HEK293 (cell line): ENCODE data around the gene SULT4A1.

Source experiments
- CTCF ChIA-PET: fragments of 350-600 bp; formaldehyde crosslinking; extraction: SDS; loops from one replicate; lab custom pipeline; 2021; ENCODE audit warnings: antibody characterized with exemption; lab: Yijun Ruan, JAX
- POLR2A ChIA-PET: fragments of 300-600 bp; formaldehyde crosslinking; extraction: SDS; loops from one replicate; lab custom pipeline; 2020; ENCODE audit warnings: antibody characterized with exemption, inconsistent platforms; lab: Yijun Ruan, JAX
- H3K27ac ChIP-seq: fragments of 200-500 bp; sonication (Bioruptor generic); 2 replicates; pipeline ENCODE4 v1.5.1; 2014; ENCODE audit warnings: low read depth, low read length, control low read depth, inconsistent platforms; ENCODE audit errors: extremely low read depth
- H3K36me3 ChIP-seq, 2 experiments: fragments of 200-500 bp in 1 of 2; sonication (Bioruptor generic) in 1 of 2; 1 replicate in 1 of 2; 2 replicates in 1 of 2; pipeline ENCODE4 v1.5.1; 2014 to 2017; ENCODE audit warnings: inconsistent platforms in 2 of 2, low read length in 2 of 2; ENCODE audit not compliant: control insufficient read depth in 2 of 2, insufficient read depth in 1 of 2
- H3K4me1 ChIP-seq: fragments of 200-500 bp; sonication (Bioruptor generic); 2 replicates; pipeline ENCODE4 v1.5.1; 2014; ENCODE audit warnings: mild to moderate bottlenecking, low read length, inconsistent platforms; ENCODE audit not compliant: control insufficient read depth, insufficient read depth
- H3K4me3 ChIP-seq: 2 replicates; pipeline ENCODE4 v1.5.1; 2011; ENCODE audit warnings: low read depth, mild to moderate bottlenecking, control low read depth, low read length, moderate library complexity
- H3K9me3 ChIP-seq: fragments of 200-500 bp; sonication (Bioruptor generic); 2 replicates; pipeline ENCODE4 v1.5.1; 2014; ENCODE audit warnings: low read depth, low read length, inconsistent platforms; ENCODE audit not compliant: control insufficient read depth, insufficient read depth
- EGR2 ChIP-seq: fragments of 450-650 bp; formaldehyde crosslinking; IDR thresholded peaks from 2 replicates; pipeline ENCODE4 v1.5.1; 2016; ENCODE audit warnings: low read depth, missing biosample characterization, missing genetic modification characterization
- IKZF3 ChIP-seq: fragments of 450-650 bp; IDR thresholded peaks from 2 replicates; pipeline ENCODE4 v1.5.0; 2018; ENCODE audit warnings: missing biosample characterization, mild to moderate bottlenecking, missing genetic modification characterization, moderate library complexity
- KLF16 ChIP-seq: fragments of 450-650 bp; formaldehyde crosslinking; IDR thresholded peaks from 2 replicates; pipeline ENCODE4 v1.5.1; 2017; ENCODE audit warnings: missing biosample characterization, missing genetic modification characterization
- OVOL3 ChIP-seq: fragments of 450-650 bp; formaldehyde crosslinking; IDR thresholded peaks from 2 replicates; pipeline ENCODE4 v1.5.1; 2016; ENCODE audit warnings: missing biosample characterization, missing genetic modification characterization
- PRDM1 ChIP-seq: fragments of 450-650 bp; formaldehyde crosslinking; IDR thresholded peaks from 2 replicates; pipeline ENCODE4; 2016; ENCODE audit warnings: missing biosample characterization, missing genetic modification characterization
- YY1 ChIP-seq: fragments of 450-650 bp; formaldehyde crosslinking; IDR thresholded peaks from 2 replicates; pipeline ENCODE4 v1.5.1; 2018; ENCODE audit warnings: missing biosample characterization, missing genetic modification characterization
- ZBTB17 ChIP-seq: fragments of 450-650 bp; formaldehyde crosslinking; IDR thresholded peaks from 2 replicates; pipeline ENCODE4 v1.5.1; 2016; ENCODE audit warnings: missing biosample characterization, missing genetic modification characterization
- ZIC2 ChIP-seq: fragments of 450-650 bp; formaldehyde crosslinking; IDR thresholded peaks from 2 replicates; pipeline ENCODE4 v1.5.1; 2016; ENCODE audit warnings: missing biosample characterization, missing genetic modification characterization
- ZNF350 ChIP-seq: fragments of 450-650 bp; formaldehyde crosslinking; IDR thresholded peaks from 2 replicates; pipeline ENCODE4 v1.5.0; 2017; ENCODE audit warnings: missing biosample characterization, mild to moderate bottlenecking, missing genetic modification characterization
- ZNF354C ChIP-seq: fragments of 450-650 bp; formaldehyde crosslinking; IDR thresholded peaks from 2 replicates; pipeline ENCODE4 v1.5.1; 2016; ENCODE audit warnings: missing biosample characterization, missing genetic modification characterization, low read depth, borderline replicate concordance
- ZNF391 ChIP-seq: fragments of 450-650 bp; formaldehyde crosslinking; IDR thresholded peaks from 2 replicates; pipeline ENCODE4 v1.5.1; 2016; ENCODE audit warnings: low read depth, missing biosample characterization, missing genetic modification characterization, borderline replicate concordance
- ZNF530 ChIP-seq: fragments of 450-650 bp; formaldehyde crosslinking; IDR thresholded peaks from 2 replicates; pipeline ENCODE4 v1.5.1; 2016; ENCODE audit warnings: low read depth, missing biosample characterization, missing genetic modification characterization
- ZNF610 ChIP-seq: fragments of 450-650 bp; formaldehyde crosslinking; IDR thresholded peaks from 2 replicates; pipeline ENCODE4 v1.5.1; 2016; ENCODE audit warnings: missing biosample characterization, missing genetic modification characterization, borderline replicate concordance
- ZNF626 ChIP-seq: fragments of 450-650 bp; sonication (Bioruptor Pico); formaldehyde crosslinking; IDR thresholded peaks from 2 replicates; pipeline ENCODE4 v1.5.1; 2018; ENCODE audit warnings: missing biosample characterization, missing genetic modification characterization, inconsistent platforms
- ZNF768 ChIP-seq: fragments of 450-650 bp; formaldehyde crosslinking; IDR thresholded peaks from 2 replicates; pipeline ENCODE4 v1.5.1; 2018; ENCODE audit warnings: missing biosample characterization, mild to moderate bottlenecking, missing genetic modification characterization
- ZSCAN16 ChIP-seq: fragments of 450-650 bp; formaldehyde crosslinking; IDR thresholded peaks from 2 replicates; pipeline ENCODE4 v1.5.1; 2016; ENCODE audit warnings: missing biosample characterization, missing genetic modification characterization
- TF ChIP-seq, protein P1 (sequence below): fragments of 450-650 bp; formaldehyde crosslinking; IDR thresholded peaks from 2 replicates; pipeline ENCODE4 v1.5.1; 2016; ENCODE audit warnings: missing biosample characterization, missing genetic modification characterization
- TF ChIP-seq, protein P2 (sequence below): fragments of 450-650 bp; formaldehyde crosslinking; IDR thresholded peaks from 2 replicates; pipeline ENCODE4 v1.5.1; 2016; ENCODE audit warnings: missing biosample characterization, missing genetic modification characterization, borderline replicate concordance
- TF ChIP-seq, protein P3 (sequence below): fragments of 450-650 bp; formaldehyde crosslinking; IDR thresholded peaks from 2 replicates; pipeline ENCODE4 v1.5.1; 2016; ENCODE audit warnings: missing biosample characterization, missing genetic modification characterization, low read depth
- TF ChIP-seq, protein P4 (sequence below): fragments of 450-650 bp; formaldehyde crosslinking; IDR thresholded peaks from 2 replicates; pipeline ENCODE4 v1.5.1; 2016; ENCODE audit warnings: missing biosample characterization, missing genetic modification characterization

SULT4A1 gene

DNA sequence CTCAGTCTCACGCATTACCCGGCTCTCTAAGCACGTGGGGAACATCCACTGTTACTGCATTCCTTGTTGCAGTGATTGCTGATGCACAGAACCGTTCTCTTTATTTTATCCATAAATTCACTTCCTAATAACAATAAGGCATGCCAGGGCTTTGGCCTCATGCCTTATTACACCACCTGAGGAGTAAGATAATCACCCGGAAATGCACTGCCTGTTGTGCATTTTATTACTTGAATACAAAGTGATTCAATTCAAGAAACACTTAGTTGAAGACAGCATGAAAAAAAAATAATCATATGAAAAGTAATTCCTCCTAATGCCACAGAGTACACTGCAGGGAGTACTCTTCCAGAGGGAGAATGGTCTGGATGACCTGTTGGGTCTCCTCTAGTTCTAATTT, 69.4 kb downstream of the SULT4A1 start:
- H3K27ac ChIP-seq = no peak overlapping the region
- H3K36me3 ChIP-seq = no peaks in the 10 kb centered on the region
- H3K4me3 ChIP-seq = no peak overlapping the region
- H3K9me3 ChIP-seq = no peaks in the 10 kb centered on the region
- H3K4me1 ChIP-seq = no peaks in the 10 kb centered on the region
- ChIA-PET CTCF (no interaction called here), POLR2A (no interaction called here)
- TF ChIP-seq ZNF354C (tag by site-specific recombination) (no peak), ZNF626 (tag by site-specific recombination) (no peak), ZIC2 (tag by site-specific recombination) (peak; percentile 73)

DNA sequence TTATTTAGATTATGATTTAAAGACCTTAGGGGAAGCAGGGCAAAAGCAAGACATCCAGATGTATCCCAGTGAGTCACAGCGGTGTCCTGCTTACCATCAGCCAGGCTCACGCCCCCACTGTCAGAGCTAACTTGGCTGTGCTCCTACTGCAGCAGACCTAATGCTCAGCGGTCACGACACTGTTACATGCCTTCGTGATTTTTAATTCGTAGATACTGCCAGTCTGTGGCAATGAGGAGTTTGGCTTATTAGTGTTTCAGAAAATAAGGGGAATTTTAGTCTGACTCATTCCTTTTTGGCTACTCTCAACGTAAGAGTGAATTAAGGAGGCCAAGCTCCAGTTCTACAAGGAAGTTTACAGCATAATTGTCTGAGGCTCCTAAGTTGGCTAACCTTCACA, 72.9 kb downstream of the SULT4A1 start:
- no peaks in the 10 kb centered on the region for H3K36me3 ChIP-seq
- H3K27ac ChIP-seq = no peak overlapping the region
- POLR2A ChIA-PET = interaction anchor here (1.0 kb wide), 1 partner anchor 23 kb away, joined by 3 read pairs; the partner anchor contains the start of gene EFCAB6
- H3K9me3 ChIP-seq = no peaks in the 10 kb centered on the region
- TF ChIP-seq ZBTB17 = no peak
- TF ChIP-seq ZNF350 (tag by site-specific recombination) = no peak
- no peak for TF ChIP-seq IKZF3 (tag by site-specific recombination)
- no peak for TF ChIP-seq EGR2 (tag by site-specific recombination)
- TF ChIP-seq, protein P1, sequence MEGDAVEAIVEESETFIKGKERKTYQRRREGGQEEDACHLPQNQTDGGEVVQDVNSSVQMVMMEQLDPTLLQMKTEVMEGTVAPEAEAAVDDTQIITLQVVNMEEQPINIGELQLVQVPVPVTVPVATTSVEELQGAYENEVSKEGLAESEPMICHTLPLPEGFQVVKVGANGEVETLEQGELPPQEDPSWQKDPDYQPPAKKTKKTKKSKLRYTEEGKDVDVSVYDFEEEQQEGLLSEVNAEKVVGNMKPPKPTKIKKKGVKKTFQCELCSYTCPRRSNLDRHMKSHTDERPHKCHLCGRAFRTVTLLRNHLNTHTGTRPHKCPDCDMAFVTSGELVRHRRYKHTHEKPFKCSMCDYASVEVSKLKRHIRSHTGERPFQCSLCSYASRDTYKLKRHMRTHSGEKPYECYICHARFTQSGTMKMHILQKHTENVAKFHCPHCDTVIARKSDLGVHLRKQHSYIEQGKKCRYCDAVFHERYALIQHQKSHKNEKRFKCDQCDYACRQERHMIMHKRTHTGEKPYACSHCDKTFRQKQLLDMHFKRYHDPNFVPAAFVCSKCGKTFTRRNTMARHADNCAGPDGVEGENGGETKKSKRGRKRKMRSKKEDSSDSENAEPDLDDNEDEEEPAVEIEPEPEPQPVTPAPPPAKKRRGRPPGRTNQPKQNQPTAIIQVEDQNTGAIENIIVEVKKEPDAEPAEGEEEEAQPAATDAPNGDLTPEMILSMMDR (tag by site-specific recombination) = no peak
- TF ChIP-seq OVOL3 (tag by site-specific recombination) = no peak
- TF ChIP-seq KLF16 = no peak
- TF ChIP-seq ZNF530 (tag by site-specific recombination) = no peak
- no peak for TF ChIP-seq ZNF610
- TF ChIP-seq ZSCAN16 (tag by site-specific recombination) = no peak
- TF ChIP-seq, protein P2, sequence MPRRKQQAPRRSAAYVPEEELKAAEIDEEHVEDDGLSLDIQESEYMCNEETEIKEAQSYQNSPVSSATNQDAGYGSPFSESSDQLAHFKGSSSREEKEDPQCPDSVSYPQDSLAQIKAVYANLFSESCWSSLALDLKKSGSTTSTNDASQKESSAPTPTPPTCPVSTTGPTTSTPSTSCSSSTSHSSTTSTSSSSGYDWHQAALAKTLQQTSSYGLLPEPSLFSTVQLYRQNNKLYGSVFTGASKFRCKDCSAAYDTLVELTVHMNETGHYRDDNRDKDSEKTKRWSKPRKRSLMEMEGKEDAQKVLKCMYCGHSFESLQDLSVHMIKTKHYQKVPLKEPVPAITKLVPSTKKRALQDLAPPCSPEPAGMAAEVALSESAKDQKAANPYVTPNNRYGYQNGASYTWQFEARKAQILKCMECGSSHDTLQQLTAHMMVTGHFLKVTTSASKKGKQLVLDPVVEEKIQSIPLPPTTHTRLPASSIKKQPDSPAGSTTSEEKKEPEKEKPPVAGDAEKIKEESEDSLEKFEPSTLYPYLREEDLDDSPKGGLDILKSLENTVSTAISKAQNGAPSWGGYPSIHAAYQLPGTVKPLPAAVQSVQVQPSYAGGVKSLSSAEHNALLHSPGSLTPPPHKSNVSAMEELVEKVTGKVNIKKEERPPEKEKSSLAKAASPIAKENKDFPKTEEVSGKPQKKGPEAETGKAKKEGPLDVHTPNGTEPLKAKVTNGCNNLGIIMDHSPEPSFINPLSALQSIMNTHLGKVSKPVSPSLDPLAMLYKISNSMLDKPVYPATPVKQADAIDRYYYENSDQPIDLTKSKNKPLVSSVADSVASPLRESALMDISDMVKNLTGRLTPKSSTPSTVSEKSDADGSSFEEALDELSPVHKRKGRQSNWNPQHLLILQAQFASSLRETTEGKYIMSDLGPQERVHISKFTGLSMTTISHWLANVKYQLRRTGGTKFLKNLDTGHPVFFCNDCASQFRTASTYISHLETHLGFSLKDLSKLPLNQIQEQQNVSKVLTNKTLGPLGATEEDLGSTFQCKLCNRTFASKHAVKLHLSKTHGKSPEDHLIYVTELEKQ (tag by site-specific recombination) = no peak
- H3K4me3 ChIP-seq = no peak overlapping the region
- no peaks in the 10 kb centered on the region for H3K4me1 ChIP-seq
- CTCF ChIA-PET = no interaction called here

DNA sequence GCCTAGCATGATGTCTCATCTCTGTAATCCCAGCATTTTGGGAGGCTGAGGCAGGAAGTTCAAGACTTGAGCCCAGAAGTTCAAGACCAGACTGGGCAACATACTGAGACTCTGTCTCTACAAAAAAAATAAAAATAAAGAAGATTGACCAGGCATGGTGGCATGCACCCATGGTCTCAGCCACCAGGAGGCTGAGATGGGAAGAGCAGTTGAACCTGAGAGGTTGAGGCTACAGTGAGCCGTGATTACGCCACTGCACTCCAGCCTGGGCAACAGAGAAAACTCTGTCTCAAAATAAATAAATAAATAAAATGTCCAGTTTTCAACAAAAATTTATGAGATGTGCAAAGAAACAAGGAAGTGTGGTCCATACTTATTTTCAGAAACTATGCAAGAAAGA, 78.5 kb downstream of the SULT4A1 start:
- CTCF ChIA-PET = interaction anchor here (1.0 to 1.2 kb wide), 2 partner anchors 13 to 395 kb away, joined by 3 to 4 read pairs; no protein-coding TSS in a partner anchor
- H3K36me3 ChIP-seq = no peaks in the 10 kb centered on the region
- POLR2A ChIA-PET = interaction anchor here (0.5 to 0.6 kb wide), 2 partner anchors 393 to 1737 kb away, joined by 5 to 8 read pairs; no protein-coding TSS in a partner anchor
- TF ChIP-seq, protein P3, sequence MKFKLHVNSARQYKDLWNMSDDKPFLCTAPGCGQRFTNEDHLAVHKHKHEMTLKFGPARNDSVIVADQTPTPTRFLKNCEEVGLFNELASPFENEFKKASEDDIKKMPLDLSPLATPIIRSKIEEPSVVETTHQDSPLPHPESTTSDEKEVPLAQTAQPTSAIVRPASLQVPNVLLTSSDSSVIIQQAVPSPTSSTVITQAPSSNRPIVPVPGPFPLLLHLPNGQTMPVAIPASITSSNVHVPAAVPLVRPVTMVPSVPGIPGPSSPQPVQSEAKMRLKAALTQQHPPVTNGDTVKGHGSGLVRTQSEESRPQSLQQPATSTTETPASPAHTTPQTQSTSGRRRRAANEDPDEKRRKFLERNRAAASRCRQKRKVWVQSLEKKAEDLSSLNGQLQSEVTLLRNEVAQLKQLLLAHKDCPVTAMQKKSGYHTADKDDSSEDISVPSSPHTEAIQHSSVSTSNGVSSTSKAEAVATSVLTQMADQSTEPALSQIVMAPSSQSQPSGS (tag by site-specific recombination) = no peak
- TF ChIP-seq, protein P4, sequence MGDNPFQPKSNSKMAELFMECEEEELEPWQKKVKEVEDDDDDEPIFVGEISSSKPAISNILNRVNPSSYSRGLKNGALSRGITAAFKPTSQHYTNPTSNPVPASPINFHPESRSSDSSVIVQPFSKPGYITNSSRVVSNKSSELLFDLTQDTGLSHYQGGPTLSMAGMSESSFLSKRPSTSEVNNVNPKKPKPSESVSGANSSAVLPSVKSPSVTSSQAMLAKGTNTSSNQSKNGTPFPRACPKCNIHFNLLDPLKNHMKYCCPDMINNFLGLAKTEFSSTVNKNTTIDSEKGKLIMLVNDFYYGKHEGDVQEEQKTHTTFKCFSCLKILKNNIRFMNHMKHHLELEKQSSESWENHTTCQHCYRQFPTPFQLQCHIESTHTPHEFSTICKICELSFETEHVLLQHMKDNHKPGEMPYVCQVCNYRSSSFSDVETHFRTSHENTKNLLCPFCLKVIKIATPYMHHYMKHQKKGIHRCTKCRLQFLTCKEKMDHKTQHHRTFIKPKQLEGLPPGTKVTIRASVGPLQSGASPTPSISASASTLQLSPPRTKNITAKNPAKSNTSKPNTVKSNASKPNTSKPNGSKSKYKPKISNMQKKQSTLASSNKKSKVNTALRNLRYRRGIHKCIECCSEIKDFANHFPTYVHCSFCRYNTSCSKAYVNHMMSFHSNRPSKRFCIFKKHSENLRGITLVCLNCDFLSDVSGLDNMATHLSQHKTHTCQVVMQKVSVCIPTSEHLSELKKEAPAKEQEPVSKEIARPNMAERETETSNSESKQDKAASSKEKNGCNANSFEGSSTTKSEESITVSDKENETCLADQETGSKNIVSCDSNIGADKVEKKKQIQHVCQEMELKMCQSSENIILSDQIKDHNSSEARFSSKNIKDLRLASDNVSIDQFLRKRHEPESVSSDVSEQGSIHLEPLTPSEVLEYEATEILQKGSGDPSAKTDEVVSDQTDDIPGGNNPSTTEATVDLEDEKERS (tag by site-specific recombination) = no peak
- TF ChIP-seq YY1 (tag by site-specific recombination) = no peak
- no peak for TF ChIP-seq PRDM1 (tag by site-specific recombination)
- no peak for TF ChIP-seq ZNF768 (tag by site-specific recombination)
- no peak for TF ChIP-seq ZNF391

More for the DNA sequence above, 78.5 kb downstream of the SULT4A1 start:
- H3K4me3 ChIP-seq = no peak overlapping the region
- no peaks in the 10 kb centered on the region for H3K9me3 ChIP-seq
- H3K4me1 ChIP-seq = no peaks in the 10 kb centered on the region
- H3K27ac ChIP-seq = no peak overlapping the region
